Choroid plexus epithelial cell (primary cell): ENCODE data around the gene SLC38A10.

ENCODE experiments used
- DNase-seq: peaks from one replicate; pipeline ENCODE4 v3.0.0-alpha.2; 2010; ENCODE audit warnings: low read depth
- H3K4me3 ChIP-seq: 2 replicates; pipeline ENCODE4 v1.5.1; 2011; ENCODE audit warnings: low read depth, mild to moderate bottlenecking, control low read depth, low read length, moderate library complexity
- CTCF ChIP-seq: conservative IDR thresholded peaks from 2 replicates; pipeline ENCODE4 v1.5.1; 2011; ENCODE audit warnings: low read depth, mild to moderate bottlenecking, control low read depth, inconsistent platforms, low read length, moderate library complexity

Gene SLC38A10

GRCh38 chr17:81279278-81280275 lies 15.5 kb downstream of the SLC38A10 start:
- H3K4me3 ChIP-seq = no peak overlapping the region
- no peak for TF ChIP-seq CTCF
- no peak for DNase-seq

GRCh38 chr17:81278831-81279230 lies 16.3 kb downstream of the SLC38A10 start:
- H3K4me3 ChIP-seq = no peak overlapping the region
- TF ChIP-seq CTCF = no peak
- DNase-seq = no peak

GRCh38 chr17:81277946-81278693 lies 17.0 kb downstream of the SLC38A10 start:
- no peak overlapping the region for H3K4me3 ChIP-seq
- no peak for DNase-seq
- TF ChIP-seq CTCF = no peak

- no peak for DNase-seq
- no peak overlapping the region for H3K4me3 ChIP-seq
- TF ChIP-seq CTCF = no peak
These were observed 17.7 kb downstream of the SLC38A10 start for GRCh38 chr17:81277421-81277820.

GRCh38 chr17:81276781-81277180 lies 18.3 kb downstream of the SLC38A10 start:
- no peak for DNase-seq
- no peak overlapping the region for H3K4me3 ChIP-seq
- TF ChIP-seq CTCF = no peak

- H3K4me3 ChIP-seq = no peak overlapping the region
- no peak for DNase-seq
- no peak for TF ChIP-seq CTCF
These were observed 20.6 kb downstream of the SLC38A10 start for GRCh38 chr17:81274471-81274855.
